Measurements from ENCODE around the gene TSC2. TPM values are rescaled to one million over a fixed set of nuclear protein-coding genes. Genes with fewer than 3 reads are reported as not detected.
A peak's percentile ranks its signal among the peaks of the same experiment; 100 is the strongest.
"Not testable (repeated sequence)": the region's sequence is repeated elsewhere in the genome, so short reads cannot be mapped to it uniquely, and the experiment has no call there.

The TSC2 gene
- total RNA-seq, 1 experiment from 2014 or later: 24.1 TPM

DNA sequence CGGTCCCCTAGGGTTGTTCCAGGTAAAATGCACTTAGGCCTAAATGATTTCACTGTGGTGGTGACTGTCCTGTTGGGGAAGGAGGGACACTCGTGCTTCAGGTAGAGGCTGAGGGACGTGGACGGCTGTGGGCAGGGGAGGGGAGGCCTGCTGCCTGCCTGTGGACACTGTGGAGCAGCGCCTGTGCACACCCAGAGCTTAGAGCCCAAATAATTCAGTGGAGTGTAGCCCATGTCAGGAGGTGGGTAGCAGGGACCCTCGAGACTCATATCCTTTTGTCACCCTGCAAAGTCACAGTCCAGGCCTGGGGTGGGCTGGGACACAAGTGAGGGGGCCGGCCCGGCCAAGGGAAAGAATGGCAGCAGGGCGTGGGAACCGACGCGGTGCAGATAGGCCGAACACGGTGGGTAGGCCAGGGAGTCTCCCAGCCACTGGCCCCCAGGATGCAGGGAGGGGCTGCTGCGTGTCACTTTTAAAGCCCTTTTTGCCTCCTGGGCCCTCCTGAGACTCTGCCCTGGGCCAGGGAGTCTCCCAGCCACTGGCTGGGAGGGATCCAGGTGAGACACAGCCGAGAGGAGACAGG, 21.8 kb upstream of the TSC2 start:
- no peak for DNase-seq
- Histone ChIP-seq H3K27me3 (no peaks in the 10 kb centered on the region), H3K4me3 (peak overlapping the region; percentile 38; the same call in 1 of the 2 replicates), H3K9me3 (no peaks in the 10 kb centered on the region), H3K36me3 (no peaks in the 10 kb centered on the region)

DNA sequence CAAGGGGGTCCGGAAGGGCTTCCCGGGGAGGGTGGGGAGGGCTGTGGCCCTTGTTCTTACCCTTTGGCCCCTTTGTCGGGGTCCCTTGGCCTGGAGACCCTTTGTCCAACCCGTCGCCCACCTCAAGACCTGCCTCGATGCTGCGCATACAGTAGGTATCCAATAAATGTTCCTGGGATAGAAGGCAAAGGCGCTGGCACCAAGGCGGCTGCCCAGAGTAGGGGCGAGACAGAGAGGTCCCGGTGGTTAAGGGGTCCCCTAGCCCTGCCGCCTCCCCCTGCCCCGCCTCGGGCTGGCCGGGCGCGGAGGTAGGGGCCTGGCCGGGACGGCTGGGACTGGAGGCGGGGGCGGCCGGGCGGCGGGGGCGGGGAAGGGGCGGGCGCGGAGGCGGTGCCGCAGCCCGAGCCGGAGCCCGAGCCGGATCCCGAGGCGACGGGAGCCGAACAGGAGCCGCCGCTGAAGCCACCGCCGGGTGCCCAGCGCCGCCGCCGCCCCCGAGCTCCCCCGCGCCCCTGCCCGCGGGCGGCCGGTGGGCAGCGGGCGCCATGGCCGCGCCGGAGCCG, 21.2 kb upstream of the TSC2 start, which contains the start of gene NHERF2:
TSS of gene NHERF2 (plus strand) at position 442 of the 563 bp plus-strand sequence. CDS start at position 546, 104 bp downstream.
- peak; percentile 37 for DNase-seq
- Histone ChIP-seq H3K4me3 (peak within 1 kb of the TSS; percentile 38), H3K9me3 (no peaks in the 10 kb centered on the region), H3K36me3 (no peaks in the 10 kb centered on the region), H3K27me3 (no peaks in the 10 kb centered on the region)

DNA sequence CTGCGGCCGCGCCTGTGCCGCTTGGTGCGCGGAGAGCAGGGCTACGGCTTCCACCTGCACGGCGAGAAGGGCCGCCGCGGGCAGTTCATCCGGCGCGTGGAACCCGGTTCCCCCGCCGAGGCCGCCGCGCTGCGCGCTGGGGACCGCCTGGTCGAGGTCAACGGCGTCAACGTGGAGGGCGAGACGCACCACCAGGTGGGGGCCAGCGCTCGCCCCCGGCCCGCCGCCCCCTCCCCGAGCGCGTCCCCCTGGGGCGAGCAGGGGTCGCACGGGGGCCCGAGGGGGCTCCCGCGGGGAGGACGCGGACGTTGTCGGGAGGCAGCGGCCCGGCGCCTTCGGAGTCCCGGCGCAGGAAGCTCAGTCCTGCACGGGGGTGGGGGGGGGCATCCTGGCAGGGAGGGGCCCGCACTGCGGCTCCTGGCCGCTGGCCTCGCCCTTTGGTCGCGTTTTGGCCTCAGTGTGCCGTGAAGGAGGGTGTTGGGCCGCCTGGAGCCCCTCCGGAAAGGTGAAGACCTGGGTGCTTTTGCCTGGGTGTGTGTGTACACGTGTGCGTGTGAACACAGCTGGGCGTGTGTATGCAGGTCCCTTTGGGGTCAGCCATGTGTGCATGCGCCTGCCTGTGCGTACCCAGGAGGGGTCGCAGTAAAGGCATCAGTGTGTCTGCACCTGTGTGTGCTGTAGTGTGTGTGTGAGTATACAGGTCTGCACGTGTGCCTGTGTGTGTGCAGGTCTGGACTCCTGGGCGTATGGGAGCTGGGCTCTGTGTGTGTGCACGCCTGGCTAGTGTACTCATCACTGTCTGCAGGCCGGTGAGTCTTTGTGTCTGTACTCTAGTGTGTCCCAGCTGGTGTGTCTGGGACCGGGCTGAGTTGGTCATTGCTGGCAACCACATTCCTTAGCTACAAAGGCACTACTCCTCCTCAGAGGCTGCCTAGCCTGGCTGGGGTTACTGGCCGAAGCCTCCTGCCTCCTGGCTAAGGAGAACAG, 20.5 kb upstream of the TSC2 start:
- Histone ChIP-seq H3K9me3 (no peaks in the 10 kb centered on the region), H3K36me3 (no peaks in the 10 kb centered on the region), H3K27me3 (no peaks in the 10 kb centered on the region), H3K4me3 (peak overlapping the region; percentile 38)
- peak; percentile 39 for DNase-seq

DNA sequence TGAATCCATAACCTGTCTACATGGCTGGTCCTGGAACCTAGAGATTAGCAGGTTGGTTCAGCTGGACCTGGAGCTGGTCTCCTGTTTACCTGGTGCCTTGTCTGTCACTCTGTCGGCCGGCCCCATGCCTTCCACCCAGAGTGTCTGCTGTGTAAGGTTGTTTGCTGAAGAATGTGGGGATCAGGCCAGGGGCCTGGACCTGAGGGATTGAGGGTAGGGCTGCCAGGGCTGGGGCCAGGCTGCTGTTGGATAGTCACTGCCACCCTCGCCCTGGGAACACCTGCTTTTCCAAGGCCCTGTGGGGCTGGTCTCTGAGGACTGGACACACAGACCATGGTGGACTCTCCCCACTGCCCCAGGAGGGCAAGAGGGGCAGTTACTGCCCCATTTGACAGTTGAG, 19.6 kb upstream of the TSC2 start:
- no peaks in the 10 kb centered on the region for H3K9me3 ChIP-seq
- H3K36me3 ChIP-seq: no peaks in the 10 kb centered on the region
- no peak for DNase-seq
- no peaks in the 10 kb centered on the region for H3K27me3 ChIP-seq
- H3K4me3 ChIP-seq: no peak overlapping the region

DNA sequence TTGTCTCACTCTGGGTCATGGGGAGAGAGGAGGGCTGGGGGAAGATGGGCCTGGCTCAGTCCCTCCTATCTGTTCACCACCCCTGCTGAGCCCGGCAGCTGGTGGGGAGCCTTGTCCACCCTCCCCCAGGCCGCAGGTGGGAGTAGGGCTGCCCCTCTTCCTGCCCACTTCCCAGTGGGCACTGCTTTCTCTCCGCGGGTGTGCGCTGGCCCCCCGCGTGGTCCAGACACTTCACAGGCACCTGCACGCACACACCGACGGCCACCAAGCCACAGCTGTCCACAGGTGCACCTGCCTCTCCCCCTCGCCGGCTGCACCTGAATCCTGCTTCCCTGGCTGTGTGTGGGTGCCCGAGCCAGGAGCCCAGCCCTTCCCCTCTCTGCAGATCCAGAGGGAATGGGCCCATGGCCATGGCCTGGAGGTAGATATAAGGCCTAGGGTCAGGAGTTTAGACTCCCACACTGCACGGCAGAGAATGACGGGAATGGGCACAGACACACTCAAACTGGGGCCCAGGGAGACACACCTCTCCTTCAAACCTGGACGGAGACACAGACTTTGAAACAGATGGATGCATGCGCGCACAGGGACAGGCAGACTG, 19.1 kb upstream of the TSC2 start:
- DNase-seq: no peak
- Histone ChIP-seq H3K4me3 (no peak overlapping the region), H3K36me3 (no peaks in the 10 kb centered on the region), H3K9me3 (no peaks in the 10 kb centered on the region), H3K27me3 (no peaks in the 10 kb centered on the region)

DNA sequence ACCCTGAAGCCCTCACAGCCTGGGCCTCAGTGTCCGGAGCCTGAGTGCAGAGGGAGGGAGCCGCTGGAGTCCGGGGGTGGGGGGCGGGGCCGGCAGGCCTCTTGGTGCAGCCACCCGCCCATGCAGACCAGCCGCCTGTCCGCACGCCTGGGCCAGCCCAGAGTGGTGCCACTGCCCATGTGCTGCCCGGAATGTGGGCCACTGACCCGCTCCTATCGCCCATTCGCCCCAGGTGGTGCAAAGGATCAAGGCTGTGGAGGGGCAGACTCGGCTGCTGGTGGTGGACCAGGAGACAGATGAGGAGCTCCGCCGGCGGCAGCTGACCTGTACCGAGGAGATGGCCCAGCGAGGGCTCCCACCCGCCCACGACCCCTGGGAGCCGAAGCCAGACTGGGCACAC, 18.4 kb upstream of the TSC2 start:
- no peak for DNase-seq
- H3K36me3 ChIP-seq: no peaks in the 10 kb centered on the region

DNA sequence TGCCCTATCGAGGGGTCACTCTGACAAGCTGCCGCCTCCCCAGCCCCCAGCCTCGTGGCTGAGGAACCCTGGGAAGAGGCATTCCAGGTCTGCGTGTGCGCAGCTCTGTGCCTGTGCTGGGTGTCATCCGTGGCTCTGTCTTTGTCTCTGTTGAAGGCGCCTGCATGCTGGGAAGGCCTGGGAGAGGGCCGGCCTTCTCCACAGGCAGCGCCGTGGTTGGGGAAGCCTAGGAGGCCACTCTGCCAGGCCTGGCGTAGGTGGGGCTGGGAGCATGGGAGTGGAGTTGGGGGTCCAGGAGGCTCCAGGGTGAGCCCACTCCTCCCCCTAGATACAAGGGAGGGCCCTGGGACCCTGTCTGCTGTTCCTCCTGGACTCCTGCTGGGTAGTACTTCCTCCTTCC, 17.7 kb upstream of the TSC2 start:
- Histone ChIP-seq H3K27me3 (no peaks in the 10 kb centered on the region), H3K36me3 (no peaks in the 10 kb centered on the region), H3K9me3 (no peaks in the 10 kb centered on the region), H3K4me3 (no peak overlapping the region)
- no peak for DNase-seq

More for the DNA sequence above, 18.4 kb upstream of the TSC2 start:
- H3K27me3 ChIP-seq: no peaks in the 10 kb centered on the region
- no peak overlapping the region for H3K4me3 ChIP-seq
- H3K9me3 ChIP-seq: no peaks in the 10 kb centered on the region

DNA sequence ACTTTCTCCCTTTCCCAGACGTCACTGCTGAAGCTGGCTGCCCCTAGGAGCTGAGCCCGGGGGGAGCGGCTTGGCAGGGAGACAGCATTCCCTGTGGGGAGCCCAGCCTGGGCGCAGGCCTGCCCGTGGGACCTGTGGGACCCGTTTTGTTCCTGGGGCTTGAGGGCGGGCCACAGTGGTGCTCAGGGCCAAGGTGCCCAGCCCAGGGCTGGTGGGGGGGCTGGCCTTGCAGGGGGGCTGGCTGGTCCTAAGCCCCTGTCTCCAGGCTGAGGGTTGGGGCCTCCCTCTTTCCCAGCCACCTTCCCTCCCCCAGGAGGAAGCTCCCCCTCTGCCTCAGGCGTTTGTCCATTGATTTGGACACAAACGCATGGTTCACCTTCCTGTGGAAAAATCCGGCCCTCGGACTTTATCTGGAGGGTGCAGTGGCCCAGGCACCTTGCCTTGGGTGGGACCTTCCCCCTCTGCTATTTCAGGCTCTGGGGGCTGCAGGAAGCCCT, 16.7 kb upstream of the TSC2 start:
- Histone ChIP-seq H3K36me3 (no peaks in the 10 kb centered on the region), H3K4me3 (no peak overlapping the region), H3K9me3 (no peaks in the 10 kb centered on the region), H3K27me3 (no peaks in the 10 kb centered on the region)
- no peak for DNase-seq

DNA sequence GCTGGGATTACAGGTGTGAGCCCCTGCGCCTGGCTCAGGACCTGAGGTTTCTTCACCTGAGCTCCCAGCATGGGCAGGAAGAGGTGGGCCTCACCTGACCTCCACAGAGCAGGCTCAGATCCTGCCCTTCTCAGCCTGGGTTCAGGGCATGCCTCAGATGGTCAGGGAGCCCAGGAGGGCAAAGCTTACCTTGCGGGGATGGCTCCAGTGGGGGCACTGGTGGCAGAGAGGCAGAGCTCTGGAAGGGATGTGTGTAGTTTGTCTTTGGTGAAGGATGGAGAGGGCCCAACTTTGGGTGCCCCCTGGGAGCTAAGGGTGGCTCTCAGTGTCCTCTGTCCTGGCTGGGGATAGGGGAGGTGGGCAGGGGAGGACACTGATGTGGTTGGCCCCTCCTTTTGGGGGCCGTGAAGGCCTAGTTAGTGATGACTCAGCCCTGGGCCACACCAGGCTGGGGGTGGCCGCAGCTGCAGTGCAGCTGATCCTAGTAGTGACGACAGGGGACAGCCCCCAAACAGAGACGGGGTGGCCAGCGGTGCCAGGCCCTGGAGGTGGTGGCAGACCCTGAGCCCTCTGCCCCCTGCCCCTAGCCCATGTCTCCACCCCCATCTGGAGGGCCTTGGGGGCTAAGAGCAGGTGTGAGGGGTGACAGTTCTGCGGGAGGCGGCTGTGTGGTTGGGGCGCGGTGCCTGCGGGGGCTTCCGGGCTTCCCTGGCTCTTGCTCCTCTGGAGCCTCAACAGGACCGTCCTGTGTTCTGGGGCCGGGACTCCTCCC, 15.3 kb upstream of the TSC2 start:
- no peak overlapping the region for H3K4me3 ChIP-seq
- DNase-seq: no peak
- no peaks in the 10 kb centered on the region for H3K9me3 ChIP-seq
- H3K36me3 ChIP-seq: no peaks in the 10 kb centered on the region
- no peaks in the 10 kb centered on the region for H3K27me3 ChIP-seq

DNA sequence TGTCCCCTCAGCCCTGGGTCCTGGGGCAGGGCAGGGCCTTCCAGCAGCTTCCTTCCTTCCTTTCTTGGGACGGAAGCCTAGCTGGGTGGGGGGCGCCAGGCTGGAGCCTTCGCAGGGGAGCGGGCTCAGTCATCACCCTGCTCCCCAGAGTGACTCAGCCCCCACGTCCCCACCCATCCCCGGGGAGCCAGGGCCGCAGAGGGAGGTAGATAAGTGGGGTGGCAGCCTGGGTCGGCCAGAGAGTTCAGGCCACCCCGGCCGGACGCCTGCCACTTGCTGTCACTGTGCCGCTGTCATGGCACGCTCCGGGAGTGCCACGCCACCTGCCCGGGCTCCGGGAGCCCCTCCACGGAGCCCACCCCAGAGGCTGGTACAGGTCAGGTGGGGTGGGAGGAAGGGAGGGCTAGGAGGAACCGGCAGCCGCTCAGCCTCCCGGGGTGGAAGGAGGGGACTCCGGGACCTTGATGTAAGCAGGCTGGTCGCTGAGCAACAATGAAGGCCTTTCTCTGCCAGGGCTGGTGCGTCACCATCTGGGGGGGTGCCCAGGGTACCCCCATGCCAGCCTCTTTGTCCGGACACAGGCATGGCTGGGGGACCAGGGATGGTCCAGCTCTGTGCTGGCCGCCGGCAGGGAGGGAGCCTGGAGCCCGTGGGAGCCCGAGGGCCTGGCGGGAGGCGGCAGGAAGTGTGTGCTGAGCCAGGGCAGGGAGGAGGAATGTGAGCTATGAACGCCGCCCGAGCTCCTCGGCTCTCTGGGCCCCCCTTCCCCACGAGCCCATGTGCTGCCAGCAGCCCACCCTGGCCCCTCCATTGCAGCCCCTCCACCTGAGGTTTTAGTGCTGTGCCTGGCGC, 14.5 kb upstream of the TSC2 start:
- Histone ChIP-seq H3K27me3 (no peaks in the 10 kb centered on the region), H3K4me3 (0 out of 2 replicates have a peak overlapping the region, but pooled peaks have one; percentile 1), H3K36me3 (no peaks in the 10 kb centered on the region), H3K9me3 (no peaks in the 10 kb centered on the region)
- DNase-seq: peak; percentile 82

DNA sequence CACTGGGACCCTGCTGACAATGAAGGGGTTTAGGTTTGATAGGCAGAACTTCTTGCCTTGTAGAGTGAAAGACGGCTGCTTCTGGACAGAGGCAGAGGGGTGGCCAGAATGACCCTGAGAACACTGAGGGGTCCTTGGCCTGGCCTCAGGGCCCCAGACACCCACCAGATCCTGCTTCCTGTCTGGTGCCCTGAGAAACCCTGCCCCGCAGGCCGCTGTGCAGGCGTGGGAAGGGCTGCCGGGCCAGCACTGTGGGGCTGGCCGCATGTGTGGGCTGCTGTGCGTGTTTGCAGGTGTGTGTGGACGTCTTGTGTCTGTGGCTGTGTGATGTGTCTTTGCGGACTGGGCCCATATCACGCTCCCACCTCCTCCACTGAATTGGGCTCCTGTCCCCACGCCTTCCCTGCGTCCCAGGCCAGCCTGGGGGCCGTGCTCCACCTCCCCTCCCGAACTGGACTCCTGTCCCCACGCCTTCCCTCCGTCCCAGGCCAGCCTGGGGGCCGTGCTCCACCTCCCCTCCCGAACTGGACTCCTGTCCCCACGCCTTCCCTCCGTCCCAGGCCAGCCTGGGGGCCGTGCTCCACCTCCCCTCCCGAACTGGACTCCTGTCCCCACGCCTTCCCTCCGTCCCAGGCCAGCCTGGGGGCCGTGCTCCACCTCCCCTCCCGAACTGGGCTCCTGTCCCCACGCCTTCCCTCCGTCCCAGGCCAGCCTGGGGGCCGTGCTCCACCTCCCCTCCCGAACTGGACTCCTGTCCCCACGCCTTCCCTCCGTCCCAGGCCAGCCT, 13.7 kb upstream of the TSC2 start:
- not testable (repeated sequence) for H3K27me3 ChIP-seq, H3K9me3 ChIP-seq, DNase-seq, H3K36me3 ChIP-seq
- 0 out of 2 replicates have a peak overlapping the region, but pooled peaks have one; percentile 1 for H3K4me3 ChIP-seq

DNA sequence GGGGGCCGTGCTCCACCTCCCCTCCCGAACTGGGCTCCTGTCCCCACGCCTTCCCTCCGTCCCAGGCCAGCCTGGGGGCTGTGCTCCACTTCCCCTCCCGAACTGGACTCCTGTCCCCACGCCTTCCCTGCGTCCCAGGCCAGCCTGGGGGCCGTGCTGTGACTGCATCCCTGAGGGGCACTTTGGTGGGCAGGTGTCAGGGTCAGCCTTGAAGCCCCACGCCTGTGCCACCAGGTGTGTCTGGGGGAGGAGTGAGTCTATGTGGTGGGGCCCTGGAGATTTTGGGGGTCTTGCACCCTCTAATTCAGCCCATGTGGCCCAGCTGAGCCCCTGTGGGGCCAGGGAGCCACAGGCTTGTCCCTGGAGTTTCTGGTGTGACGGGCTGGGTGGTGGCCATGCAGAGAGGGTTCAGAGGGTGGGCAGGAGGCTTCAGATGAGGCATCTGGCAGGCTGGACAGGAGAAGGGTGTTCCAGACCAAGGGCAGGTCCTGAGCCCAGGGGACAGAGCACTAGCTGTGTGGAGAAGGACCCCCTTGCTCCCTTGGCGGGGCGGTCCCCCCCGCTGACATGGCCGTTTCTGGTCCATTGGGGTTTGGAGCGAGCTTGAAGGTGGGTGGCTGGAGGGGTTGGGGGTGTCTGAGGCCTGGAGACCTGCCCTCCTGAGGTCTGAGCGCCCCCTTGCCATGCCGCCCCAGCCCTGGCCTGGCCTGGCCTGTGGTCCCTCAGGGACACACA, 12.9 kb upstream of the TSC2 start:
- no peak overlapping the region for H3K4me3 ChIP-seq
- no peak for DNase-seq
- H3K36me3 ChIP-seq: no peaks in the 10 kb centered on the region
- H3K27me3 ChIP-seq: no peaks in the 10 kb centered on the region
- no peaks in the 10 kb centered on the region for H3K9me3 ChIP-seq

DNA sequence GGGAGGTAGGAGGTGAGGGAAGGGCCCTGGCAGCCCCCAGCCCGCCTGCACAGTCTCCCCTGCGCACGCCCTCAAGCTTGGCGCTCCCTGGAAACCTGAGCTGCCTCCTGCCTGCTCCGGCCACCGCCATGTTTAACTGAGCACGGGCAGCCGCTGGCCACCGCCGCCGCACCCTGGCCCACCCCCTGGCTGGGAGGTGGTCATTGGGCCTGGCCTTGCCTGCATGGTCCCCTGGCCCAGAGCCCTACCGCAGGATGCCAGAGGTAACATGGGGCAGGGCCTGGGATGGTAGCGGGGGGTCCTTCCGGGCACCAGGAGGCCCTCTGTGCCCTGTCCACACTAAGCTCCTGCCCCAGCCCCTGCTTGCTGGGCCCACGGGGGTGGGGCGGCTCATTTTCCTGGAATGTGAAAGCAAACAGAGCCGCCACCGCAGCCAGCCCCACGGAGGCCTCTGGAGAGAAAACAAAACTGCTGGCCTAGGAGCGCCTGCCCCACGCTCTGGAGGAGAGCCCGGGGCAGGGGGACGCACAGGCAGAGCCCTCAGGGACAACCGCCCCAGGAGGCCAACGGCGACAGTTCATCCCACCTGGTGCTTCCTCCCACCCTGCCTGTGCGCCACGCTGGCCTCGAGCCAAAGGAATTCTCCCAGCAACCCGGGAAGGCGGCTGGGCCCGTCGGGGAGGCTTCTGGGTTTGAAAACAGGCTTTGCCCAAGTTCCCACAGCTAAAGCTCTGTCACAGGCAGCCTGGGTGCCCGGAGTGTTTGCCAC, 12.2 kb upstream of the TSC2 start:
- DNase-seq: peak; percentile 75
- Histone ChIP-seq H3K27me3 (no peaks in the 10 kb centered on the region), H3K9me3 (no peaks in the 10 kb centered on the region), H3K4me3 (no peak overlapping the region), H3K36me3 (no peaks in the 10 kb centered on the region)
